ENCODE measurements around the gene FAM222B. TPM values are rescaled to one million over a fixed set of nuclear protein-coding genes. Genes with fewer than 3 reads are reported as not detected.
A peak's percentile ranks its signal among the peaks of the same experiment; 100 is the strongest.

The FAM222B gene
- total RNA-seq, 2 experiments from 2014 or later, result 18.6 to 21.5 TPM

- H3K27me3 Mint-ChIP-seq, result no peaks in the 10 kb centered on the region
- H3K4me3 Mint-ChIP-seq, result no peak overlapping the region
- DNase-seq, result no peak
- intact Hi-C loops (cut with micrococcal nuclease), result loop anchor here (5.0 kb wide), 1 partner anchor 141 kb away; the partner anchor contains the start of gene DHRS13
- H3K4me1 Mint-ChIP-seq (ENCODE audit: low read depth), result peaks cover 18% of the 10 kb centered on the region
- no peak overlapping the region for H3K27ac Mint-ChIP-seq
- ChIA-PET CTCF (interaction anchor here (0.9 to 7.6 kb wide), 6 partner anchors 12 to 192 kb away, joined by 3 to 122 read pairs (median 4); partner anchors contain the start of genes NEK8 and TLCD1), POLR2A (interaction anchor here (0.9 kb wide), 1 partner anchor 34 kb away, joined by 4 read pairs; no protein-coding TSS in a partner anchor)
- peaks cover 22% of the 10 kb centered on the region for H3K36me3 Mint-ChIP-seq
- no peaks in the 10 kb centered on the region for H3K9me3 Mint-ChIP-seq
These were observed 81.7 kb downstream of the FAM222B start for GRCh38 chr17:28760601-28761562.

DNA sequence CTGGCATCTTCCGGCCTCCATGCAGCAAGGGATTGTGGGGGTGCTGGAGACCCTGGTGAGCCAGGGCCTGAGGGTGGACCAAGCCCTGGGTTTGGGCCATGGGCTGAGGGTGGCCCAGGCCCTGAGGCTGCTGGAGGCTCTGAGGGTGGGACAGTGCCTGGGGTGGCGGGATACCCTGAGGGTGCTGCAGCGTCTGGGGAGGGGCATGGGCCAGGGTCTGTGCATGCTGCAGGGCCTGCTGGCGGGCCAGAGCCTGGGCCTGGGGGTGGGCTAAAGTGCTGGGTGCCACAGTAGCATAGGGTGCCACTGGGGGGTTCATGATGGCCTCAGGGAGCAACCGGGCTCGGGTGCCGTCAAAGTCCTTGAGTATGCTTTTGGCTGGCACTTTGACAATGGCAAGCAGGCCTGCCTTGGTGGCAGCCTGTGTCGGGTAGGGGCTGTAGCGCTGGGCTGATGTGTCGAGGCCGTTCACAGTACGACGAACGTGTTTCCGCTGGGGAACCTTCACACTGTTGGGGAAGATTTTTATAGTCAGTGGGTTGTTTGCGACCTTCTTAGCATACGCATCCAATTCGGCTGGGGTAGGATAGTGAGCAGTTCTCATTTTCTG, 83.2 kb downstream of the FAM222B start:
- Mint-ChIP-seq H3K9me3 (no peaks in the 10 kb centered on the region), H3K27me3 (no peaks in the 10 kb centered on the region), H3K36me3 (peaks cover 18% of the 10 kb centered on the region), H3K27ac (no peak overlapping the region), H3K4me3 (no peak overlapping the region), H3K4me1 (ENCODE audit: low read depth) (peaks cover 13% of the 10 kb centered on the region)
- ChIA-PET POLR2A (no interaction called here), CTCF (interaction anchor here (7.6 kb wide), 1 partner anchor 10 kb away, joined by 122 read pairs; no protein-coding TSS in a partner anchor)
- intact Hi-C loops (cut with micrococcal nuclease), result no loop called here
- DNase-seq, result no peak

DNA sequence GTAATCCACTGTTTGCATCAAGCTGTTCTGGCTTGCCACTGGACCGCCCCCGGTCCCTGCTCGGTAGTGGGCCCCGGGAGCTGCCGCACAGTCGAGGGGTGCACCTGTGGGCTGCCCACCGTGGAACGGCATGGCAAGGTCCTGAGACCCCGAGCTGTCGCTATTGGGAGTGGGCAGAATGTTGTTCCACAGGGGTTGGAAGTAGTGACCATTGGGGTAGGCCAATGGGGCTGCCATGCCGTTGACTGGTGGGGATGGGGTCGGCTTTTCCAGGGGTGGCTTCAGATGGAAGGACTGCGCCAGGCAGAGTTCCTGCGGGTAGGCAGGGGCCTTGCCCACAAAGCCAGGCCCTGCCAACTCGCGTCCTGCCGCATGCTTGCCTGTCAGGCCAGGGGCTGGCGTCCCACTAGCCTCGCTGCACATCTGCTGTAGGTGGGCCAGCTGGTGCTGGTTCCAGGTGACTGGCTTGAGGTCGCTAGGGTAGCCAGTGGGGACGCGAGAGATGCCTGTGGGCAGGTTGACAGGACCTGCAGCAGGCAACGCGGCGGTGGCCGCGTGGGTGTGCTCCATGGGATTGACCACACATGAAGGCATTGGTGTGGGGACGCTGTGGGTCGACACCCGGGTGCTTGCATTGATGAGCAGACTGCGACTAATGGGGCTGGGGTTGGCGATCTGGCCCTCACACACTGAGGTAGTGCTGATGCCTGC, 84.0 kb downstream of the FAM222B start:
- H3K4me1 Mint-ChIP-seq (ENCODE audit: low read depth), result peaks cover 8% of the 10 kb centered on the region
- no peaks in the 10 kb centered on the region for H3K27me3 Mint-ChIP-seq
- peaks cover 15% of the 10 kb centered on the region for H3K36me3 Mint-ChIP-seq
- intact Hi-C loops (cut with micrococcal nuclease), result no loop called here
- H3K27ac Mint-ChIP-seq, result peak overlapping the region; percentile 8
- POLR2A ChIA-PET, result no interaction called here
- no peaks in the 10 kb centered on the region for H3K9me3 Mint-ChIP-seq
- H3K4me3 Mint-ChIP-seq, result no peak overlapping the region
- CTCF ChIA-PET, result no interaction called here
- DNase-seq, result no peak

DNA sequence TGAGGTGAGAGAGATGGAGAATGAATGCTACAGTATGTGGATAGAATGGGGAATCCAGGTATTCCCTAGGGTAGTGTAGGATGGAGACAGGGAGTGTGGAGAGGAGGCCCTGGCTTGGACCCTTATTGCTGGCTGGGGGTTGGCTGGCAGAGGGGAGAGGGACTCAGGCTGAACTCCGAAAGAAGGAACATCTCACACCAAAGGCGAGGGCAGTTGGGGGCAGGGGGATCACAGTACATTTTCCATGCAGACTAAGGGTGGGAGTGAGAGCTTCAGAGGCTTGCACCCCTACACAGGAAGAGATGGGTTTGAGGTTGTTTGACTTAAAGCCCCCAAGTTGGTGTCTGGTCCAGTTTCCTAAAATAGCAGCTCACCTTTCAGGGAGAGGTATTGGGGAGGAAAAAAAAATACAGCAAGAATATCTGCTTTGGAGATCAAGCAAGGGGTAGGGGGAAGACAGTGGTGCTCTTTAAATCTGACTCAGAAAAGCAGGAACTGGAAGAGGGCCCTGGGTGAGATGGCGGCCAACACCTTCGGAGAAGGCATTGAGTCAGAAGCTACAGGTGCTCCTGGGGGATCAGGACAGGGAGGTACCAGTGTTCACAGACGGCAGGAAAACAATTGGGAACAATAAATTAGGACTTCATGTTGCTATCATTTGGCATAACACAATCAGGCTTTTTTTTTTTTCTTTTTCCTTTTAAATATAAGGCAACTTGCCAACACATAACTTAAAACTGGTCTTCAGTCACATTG, 86.4 kb downstream of the FAM222B start:
- no peaks in the 10 kb centered on the region for H3K9me3 Mint-ChIP-seq
- ChIA-PET POLR2A (no interaction called here), CTCF (interaction anchor here (0.7 to 1.8 kb wide), 2 partner anchors 11 to 30 kb away, joined by 4 to 7 read pairs; partner anchors contain the start of gene TLCD1)
- H3K36me3 Mint-ChIP-seq, result peaks cover 15% of the 10 kb centered on the region
- DNase-seq, result no peak
- no peak overlapping the region for H3K27ac Mint-ChIP-seq
- H3K4me3 Mint-ChIP-seq, result no peak overlapping the region
- no peaks in the 10 kb centered on the region for H3K27me3 Mint-ChIP-seq
- H3K4me1 Mint-ChIP-seq (ENCODE audit: low read depth), result no peaks in the 10 kb centered on the region
- intact Hi-C loops (cut with micrococcal nuclease), result no loop called here

- Mint-ChIP-seq H3K27me3 (no peaks in the 10 kb centered on the region), H3K36me3 (peaks cover 19% of the 10 kb centered on the region), H3K4me3 (no peak overlapping the region), H3K9me3 (no peaks in the 10 kb centered on the region), H3K4me1 (ENCODE audit: low read depth) (no peaks in the 10 kb centered on the region), H3K27ac (no peak overlapping the region)
- CTCF ChIA-PET, result no interaction called here
- POLR2A ChIA-PET, result no interaction called here
- intact Hi-C loops (cut with micrococcal nuclease), result no loop called here
- DNase-seq, result no peak
These were observed 87.1 kb downstream of the FAM222B start for GRCh38 chr17:28755486-28755885.

DNA sequence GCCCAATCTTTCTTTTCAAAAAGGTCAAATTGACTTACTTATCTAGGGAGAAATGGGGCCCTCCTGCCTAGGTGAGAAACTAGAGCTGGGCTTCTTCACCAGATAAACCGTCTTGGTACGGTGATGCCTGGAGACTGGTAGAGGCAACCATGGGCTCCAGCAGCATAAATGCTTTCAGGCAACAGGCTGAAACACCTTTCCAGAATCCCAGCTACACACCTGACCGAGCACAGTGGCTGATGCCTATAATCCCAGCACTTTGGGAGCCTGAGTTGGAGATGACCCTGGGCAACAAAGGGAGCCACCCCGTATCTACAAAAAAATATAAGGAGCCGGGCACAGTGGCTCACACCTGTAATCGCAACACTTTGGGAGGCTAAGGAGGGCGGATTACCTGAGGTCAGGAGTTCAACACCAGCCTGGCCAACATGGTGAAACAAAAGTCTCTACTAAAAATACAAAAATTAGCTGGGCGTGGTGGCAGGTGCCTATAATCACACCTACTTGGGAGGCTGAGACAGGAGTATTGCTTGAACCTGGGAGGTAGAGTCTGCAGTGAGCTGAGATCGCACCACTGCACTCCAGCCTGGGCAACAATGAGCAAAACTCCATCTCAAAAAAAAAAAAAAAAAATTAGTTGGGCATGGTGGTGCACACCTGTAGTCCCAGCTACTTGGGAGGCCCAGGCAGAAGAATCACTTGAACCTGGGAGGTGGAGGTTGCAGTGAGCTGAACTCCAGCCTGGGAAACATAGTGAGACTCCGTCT, 90.8 kb downstream of the FAM222B start:
- no peak for DNase-seq
- H3K27me3 Mint-ChIP-seq, result no peaks in the 10 kb centered on the region
- H3K4me3 Mint-ChIP-seq, result no peak overlapping the region
- peaks cover 29% of the 10 kb centered on the region for H3K36me3 Mint-ChIP-seq
- H3K9me3 Mint-ChIP-seq, result no peaks in the 10 kb centered on the region
- H3K4me1 Mint-ChIP-seq (ENCODE audit: low read depth), result peaks cover 15% of the 10 kb centered on the region
- POLR2A ChIA-PET, result interaction anchor here (0.6 to 13.5 kb wide), 6 partner anchors 11 to 543 kb away, joined by 3 to 202 read pairs (median 4); partner anchors contain the start of genes NEK8 and TLCD1
- intact Hi-C loops (cut with micrococcal nuclease), result no loop called here
- no peak overlapping the region for H3K27ac Mint-ChIP-seq
- CTCF ChIA-PET, result interaction anchor here (0.6 to 16.9 kb wide), 10 partner anchors 12 to 365 kb away, joined by 3 to 632 read pairs (median 3); partner anchors contain the start of genes NEK8, RPL23A and TLCD1

DNA sequence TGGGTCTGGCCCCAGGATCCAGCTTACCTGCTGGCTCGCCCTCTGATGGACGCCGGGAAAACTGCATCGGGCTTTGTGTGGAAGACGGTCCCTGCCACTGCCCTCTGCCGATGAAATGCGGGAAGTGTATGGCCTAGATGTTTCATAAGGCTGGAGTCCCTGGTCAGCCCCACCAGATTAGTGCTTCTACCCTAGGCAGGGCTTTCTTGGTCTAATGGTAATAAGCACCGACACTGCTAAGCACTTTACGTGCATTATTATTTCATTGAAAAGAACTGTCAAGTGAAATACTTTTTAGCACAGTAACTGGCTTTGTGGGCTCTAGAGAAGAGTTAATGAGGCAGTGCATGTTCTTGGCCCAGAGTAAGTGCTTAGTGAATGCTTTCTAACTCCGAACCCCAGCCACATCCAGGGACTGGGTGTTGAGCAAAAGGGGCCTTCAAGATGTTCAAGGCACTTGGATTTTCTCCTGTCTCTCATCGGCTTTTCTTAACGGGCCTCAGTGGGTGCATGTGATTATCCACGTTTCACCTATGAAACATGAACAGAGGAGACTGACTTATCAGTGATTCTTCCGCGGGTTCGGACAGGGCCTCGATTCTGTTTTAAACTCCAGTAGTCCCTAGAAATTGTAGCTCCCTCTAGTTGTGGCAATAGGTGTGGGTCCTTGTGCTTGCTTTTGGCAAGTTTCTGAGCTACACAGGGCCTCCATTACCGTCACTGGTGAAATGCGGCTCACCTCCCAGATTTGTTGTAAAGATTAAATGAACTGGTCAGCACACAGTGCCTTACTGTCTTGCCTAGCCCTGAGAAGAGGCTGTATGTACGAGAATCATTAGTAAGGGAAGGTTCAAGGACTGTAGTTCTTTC, 92.2 kb downstream of the FAM222B start:
- Mint-ChIP-seq H3K4me3 (no peak overlapping the region), H3K36me3 (peaks cover 35% of the 10 kb centered on the region), H3K27ac (peak overlapping the region; percentile 42), H3K4me1 (ENCODE audit: low read depth) (peaks cover 26% of the 10 kb centered on the region), H3K9me3 (no peaks in the 10 kb centered on the region), H3K27me3 (no peaks in the 10 kb centered on the region)
- POLR2A ChIA-PET, result interaction anchor here (0.7 to 13.5 kb wide), 6 partner anchors 9 to 544 kb away, joined by 3 to 202 read pairs (median 3); partner anchors contain the start of genes NEK8 and TLCD1
- CTCF ChIA-PET, result interaction anchor here (0.6 to 16.9 kb wide), 33 partner anchors 9 to 998 kb away, joined by 3 to 632 read pairs (median 4); partner anchors contain the start of genes DHRS13, FAM222B, NEK8 and PROCA1
- DNase-seq, result peak; percentile 94
- intact Hi-C loops (cut with micrococcal nuclease), result loop anchor here (1.0 kb wide), 1 partner anchor 23 kb away; no protein-coding TSS in a partner anchor

DNA sequence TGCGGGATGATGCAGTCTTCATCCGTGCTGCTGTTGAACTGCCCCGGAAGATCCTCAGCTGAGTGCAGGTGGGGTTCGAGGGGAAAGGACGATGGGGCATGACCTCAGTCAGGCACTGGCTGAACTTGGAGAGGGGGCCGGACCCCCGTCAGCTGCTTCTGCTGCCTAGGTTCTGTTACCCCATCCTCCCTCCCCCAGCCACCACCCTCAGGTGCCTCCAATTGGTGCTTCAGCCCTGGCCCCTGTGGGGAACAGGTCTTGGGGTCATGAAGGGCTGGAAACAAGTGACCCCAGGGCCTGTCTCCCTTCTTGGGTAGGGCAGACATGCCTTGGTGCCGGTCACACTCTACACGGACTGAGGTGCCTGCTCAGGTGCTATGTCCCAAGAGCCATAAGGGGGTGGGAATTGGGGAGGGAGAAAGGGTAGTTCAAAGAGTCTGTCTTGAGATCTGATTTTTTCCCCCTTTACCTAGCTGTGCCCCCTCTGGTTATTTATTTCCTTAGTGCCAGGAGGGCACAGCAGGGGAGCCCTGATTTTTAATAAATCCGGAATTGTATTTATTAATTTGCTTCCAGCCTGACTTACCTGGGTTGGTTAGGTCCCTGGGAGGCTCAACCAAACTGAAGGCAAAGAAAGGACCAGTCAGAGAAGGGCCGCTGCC, 92.9 kb downstream of the FAM222B start:
- Mint-ChIP-seq H3K4me1 (ENCODE audit: low read depth) (peaks cover 26% of the 10 kb centered on the region), H3K4me3 (no peak overlapping the region), H3K27me3 (no peaks in the 10 kb centered on the region), H3K9me3 (no peaks in the 10 kb centered on the region), H3K27ac (peak overlapping the region; percentile 42), H3K36me3 (peaks cover 40% of the 10 kb centered on the region)
- POLR2A ChIA-PET, result interaction anchor here (1.1 to 13.5 kb wide), 3 partner anchors 8 to 28 kb away, joined by 3 to 202 read pairs (median 3); partner anchors contain the start of genes NEK8 and TLCD1
- intact Hi-C loops (cut with micrococcal nuclease), result loop anchor here (1.0 kb wide), 1 partner anchor 22 kb away; no protein-coding TSS in a partner anchor
- CTCF ChIA-PET, result interaction anchor here (0.6 to 16.9 kb wide), 30 partner anchors 9 to 999 kb away, joined by 3 to 632 read pairs (median 4); partner anchors contain the start of genes FAM222B, NEK8, PROCA1 and RPL23A
- DNase-seq, result no peak

GRCh38 chr17:28748852-28749515, 93.6 kb downstream of the FAM222B start:
- POLR2A ChIA-PET, result interaction anchor here (1.1 to 13.5 kb wide), 2 partner anchors 23 to 28 kb away, joined by 3 to 202 read pairs; partner anchors contain the start of genes NEK8 and TLCD1

More at GRCh38 chr17:28748852-28749515, 93.6 kb downstream of the FAM222B start:
- Mint-ChIP-seq H3K27ac (peak overlapping the region; percentile 31), H3K9me3 (no peaks in the 10 kb centered on the region), H3K36me3 (peaks cover 42% of the 10 kb centered on the region), H3K4me1 (ENCODE audit: low read depth) (peaks cover 26% of the 10 kb centered on the region), H3K4me3 (no peak overlapping the region), H3K27me3 (no peaks in the 10 kb centered on the region)
- no peak for DNase-seq
- intact Hi-C loops (cut with micrococcal nuclease), result no loop called here
- CTCF ChIA-PET, result interaction anchor here (0.6 to 16.9 kb wide), 12 partner anchors 8 to 384 kb away, joined by 3 to 632 read pairs (median 6); partner anchors contain the start of genes NEK8, PROCA1, RPL23A and TLCD1

Measured in activated CD4-positive, alpha-beta memory T cell treated with anti-CD3 and anti-CD28 coated beads for 36 hours (primary cell).